Embryonic facial prominence (tissue), 1 donor: ENCODE results near the gene C3orf18.
"Not testable (repeated sequence)": the region's sequence is repeated elsewhere in the genome, so short reads cannot be mapped to it uniquely, and the experiment has no call there.

Experiments
- DNase-seq: peaks from one replicate; pipeline ENCODE4 v3.0.0-alpha.2; 2016; ENCODE audit errors: extremely low spot score

Gene C3orf18

GRCh38 chr3:50523279-50523811, 44.2 kb downstream of the C3orf18 start:
- DNase-seq = no peak

GRCh38 chr3:50521572-50521971, 46.0 kb downstream of the C3orf18 start:
- no peak for DNase-seq

- no peak for DNase-seq
Observed at GRCh38 chr3:50520849-50521248, 46.7 kb downstream of the C3orf18 start.

GRCh38 chr3:50519471-50520089, 48.0 kb downstream of the C3orf18 start:
- DNase-seq = no peak

- no peak for DNase-seq
Observed at GRCh38 chr3:50518436-50518835, 49.1 kb downstream of the C3orf18 start.

- DNase-seq = no peak
Observed at GRCh38 chr3:50517721-50518206, 49.8 kb downstream of the C3orf18 start.

GRCh38 chr3:50516440-50516871, 51.1 kb downstream of the C3orf18 start:
- DNase-seq = no peak

GRCh38 chr3:50515565-50516439, 51.7 kb downstream of the C3orf18 start:
- DNase-seq = no peak

GRCh38 chr3:50512908-50513307, 54.6 kb downstream of the C3orf18 start:
- not testable (repeated sequence) for DNase-seq

- DNase-seq = no peak
Observed at GRCh38 chr3:50512131-50512530, 55.4 kb downstream of the C3orf18 start.

- DNase-seq = no peak
Observed at GRCh38 chr3:50510325-50510724, 57.2 kb downstream of the C3orf18 start.

- no peak for DNase-seq
Observed at GRCh38 chr3:50509715-50510114, 57.8 kb downstream of the C3orf18 start.

- DNase-seq = no peak
Observed at GRCh38 chr3:50508821-50509220, 58.7 kb downstream of the C3orf18 start.
